ENCODE data around the gene MRPL42. TPM values are rescaled to one million over a fixed set of nuclear protein-coding genes. Genes with fewer than 3 reads are reported as not detected.

Gene MRPL42
- total RNA-seq (2021) (52.8 and 61.0 TPM in 2 replicates), Bru-seq, nascent RNA (percentile 86 among the genes with signal in this experiment), BruChase-seq, experiment 1, labeled RNA remaining after a 2-hour chase (percentile 76 among the genes with signal in this experiment), BruChase-seq, experiment 2, labeled RNA remaining after a 6-hour chase (percentile 82 among the genes with signal in this experiment)
- long read RNA-seq, full-length matches to known transcripts: 138 of 158 reads
- long read RNA-seq, partial matches to known transcripts: 12 of 158 reads
- long read RNA-seq, other reads (novel, unspliced or antisense): 8 of 158 reads

DNA sequence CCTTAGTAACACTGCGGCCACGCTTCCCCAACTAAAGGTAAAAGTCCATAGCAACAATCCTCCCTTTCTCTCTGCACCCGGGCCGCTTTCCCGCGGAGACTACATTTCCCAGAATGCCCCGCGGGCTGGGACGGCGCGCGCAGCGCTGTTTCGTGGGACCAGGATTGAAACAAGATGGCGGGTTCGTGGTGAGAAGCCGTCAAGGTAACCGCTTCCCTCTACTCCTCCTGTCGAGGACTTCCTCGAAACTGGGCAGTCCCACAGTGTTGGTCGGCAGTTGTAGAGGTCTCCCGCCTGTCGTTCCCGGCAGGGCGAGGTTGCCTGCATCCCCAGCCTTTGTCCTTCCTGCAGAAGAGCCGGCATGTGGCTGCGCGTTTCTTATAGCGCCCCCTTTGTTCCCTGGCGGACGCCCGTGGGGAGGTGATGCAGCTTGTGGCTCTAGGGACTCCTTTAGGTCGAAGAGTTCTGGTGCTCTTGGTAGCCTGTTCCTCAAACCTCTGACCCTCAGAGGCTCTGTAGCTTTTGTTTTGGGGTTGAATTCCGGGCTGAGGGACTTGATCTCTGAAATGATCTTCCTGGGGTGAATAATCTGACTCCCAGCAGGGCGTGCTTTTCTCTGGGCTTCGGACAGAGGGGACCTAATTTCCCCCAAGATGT lies at the start of gene MRPL42:
MRPL42 (plus strand) TSS at position 164 of the 657 bp plus-strand sequence. CDS start 1,772 bp downstream, outside the sequence.
- TF ChIP-seq, protein P1, sequence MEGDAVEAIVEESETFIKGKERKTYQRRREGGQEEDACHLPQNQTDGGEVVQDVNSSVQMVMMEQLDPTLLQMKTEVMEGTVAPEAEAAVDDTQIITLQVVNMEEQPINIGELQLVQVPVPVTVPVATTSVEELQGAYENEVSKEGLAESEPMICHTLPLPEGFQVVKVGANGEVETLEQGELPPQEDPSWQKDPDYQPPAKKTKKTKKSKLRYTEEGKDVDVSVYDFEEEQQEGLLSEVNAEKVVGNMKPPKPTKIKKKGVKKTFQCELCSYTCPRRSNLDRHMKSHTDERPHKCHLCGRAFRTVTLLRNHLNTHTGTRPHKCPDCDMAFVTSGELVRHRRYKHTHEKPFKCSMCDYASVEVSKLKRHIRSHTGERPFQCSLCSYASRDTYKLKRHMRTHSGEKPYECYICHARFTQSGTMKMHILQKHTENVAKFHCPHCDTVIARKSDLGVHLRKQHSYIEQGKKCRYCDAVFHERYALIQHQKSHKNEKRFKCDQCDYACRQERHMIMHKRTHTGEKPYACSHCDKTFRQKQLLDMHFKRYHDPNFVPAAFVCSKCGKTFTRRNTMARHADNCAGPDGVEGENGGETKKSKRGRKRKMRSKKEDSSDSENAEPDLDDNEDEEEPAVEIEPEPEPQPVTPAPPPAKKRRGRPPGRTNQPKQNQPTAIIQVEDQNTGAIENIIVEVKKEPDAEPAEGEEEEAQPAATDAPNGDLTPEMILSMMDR (conservative IDR thresholded peaks at IDR 0.05): peak; percentile 78
- no peak for TF ChIP-seq EZH2 (IDR thresholded peaks at IDR 0.05; ENCODE audit: low read depth)
- no peaks in the 10 kb centered on the region for H3F3A ChIP-seq (ENCODE audit: insufficient read depth, low read depth)
- H3K9me2 ChIP-seq (ENCODE audit: insufficient read depth): no peaks in the 10 kb centered on the region
- H3K4me1 ChIP-seq (replicated peaks; ENCODE audit: insufficient read depth): peaks cover 20% of the 10 kb centered on the region; the same call in 1 of the 2 replicates
- H3K9me3 ChIP-seq (ENCODE audit: insufficient read depth, low read depth): no peaks in the 10 kb centered on the region
- H3K27me3 ChIP-seq (ENCODE audit: insufficient read depth, low read depth): no peaks in the 10 kb centered on the region
- intact Hi-C loops (cut with micrococcal nuclease; ENCODE audit: unreplicated experiment): loop anchor here (1.0 kb wide), 1 partner anchor 25 kb away; no protein-coding TSS in a partner anchor
- DNase-seq: peak; percentile 75 to 88
- H3K4me3 ChIP-seq: peak within 1 kb of the TSS; percentile 87
- peak within 1 kb of the TSS; percentile 89 for H2AFZ ChIP-seq
- H3K79me2 ChIP-seq (ENCODE audit: low read depth): peaks cover 39% of the 10 kb centered on the region
- no peaks in the 10 kb centered on the region for H4K20me1 ChIP-seq (ENCODE audit: insufficient read depth)
- TSS peak; percentile 76 for BruUV-seq (replicated peaks)
- CTCF ChIA-PET: interaction anchor here (0.5 to 1.4 kb wide), 2 partner anchors 21 to 635 kb away, joined by 3 to 9 read pairs; no protein-coding TSS in a partner anchor
- H3K36me3 ChIP-seq (ENCODE audit: low read depth): peaks cover 14% of the 10 kb centered on the region; the same call in 1 of the 2 replicates
- POLR2A ChIA-PET (ENCODE audit: unreplicated experiment): interaction anchor here (0.6 kb wide), 1 partner anchor 588 kb away, joined by 3 read pairs; no protein-coding TSS in a partner anchor
- H3K4me2 ChIP-seq: peak within 1 kb of the TSS; percentile 93
- H3K27ac ChIP-seq: peak within 1 kb of the TSS; percentile 88

DNA sequence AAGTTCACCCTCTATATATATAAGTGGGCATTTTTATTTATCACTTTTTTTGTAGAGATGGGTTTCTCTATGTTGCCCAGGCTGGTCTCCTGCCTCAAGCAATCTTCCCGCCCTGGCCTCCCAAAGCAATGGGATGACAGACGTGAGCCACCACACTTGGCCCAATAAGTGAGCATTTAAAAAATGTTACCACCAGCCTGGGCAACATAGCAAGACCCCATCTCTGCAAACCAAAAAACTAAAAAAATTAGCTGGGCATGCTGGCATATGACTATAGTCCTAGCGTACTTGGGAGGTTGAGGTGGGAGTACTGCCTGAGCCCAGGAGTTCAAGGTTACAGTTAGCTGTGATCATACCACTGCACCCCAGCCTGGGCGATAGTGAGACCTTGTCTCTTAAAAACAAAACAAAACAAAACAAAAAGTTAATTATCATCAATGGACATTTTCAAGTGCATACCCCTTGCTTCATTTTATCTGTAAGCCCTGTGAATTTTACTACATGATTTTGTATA lies 49.3 kb upstream of the MRPL42 start:
- H4K20me1 ChIP-seq (ENCODE audit: insufficient read depth): peaks cover 73% of the 10 kb centered on the region
- ChIA-PET CTCF (no interaction called here), POLR2A (ENCODE audit: unreplicated experiment) (no interaction called here)
- TF ChIP-seq, protein P1 (conservative IDR thresholded peaks at IDR 0.05): no peak
- no peak for TF ChIP-seq EZH2 (IDR thresholded peaks at IDR 0.05; ENCODE audit: low read depth)
- no peaks in the 10 kb centered on the region for H3K4me1 ChIP-seq (replicated peaks; ENCODE audit: insufficient read depth)
- no peaks in the 10 kb centered on the region for H3K27me3 ChIP-seq (ENCODE audit: insufficient read depth, low read depth)
- no peak overlapping the region for H2AFZ ChIP-seq
- no peaks in the 10 kb centered on the region for H3K9me2 ChIP-seq (ENCODE audit: insufficient read depth)
- no peaks in the 10 kb centered on the region for H3K9me3 ChIP-seq (ENCODE audit: insufficient read depth, low read depth)
- no TSS peak for BruUV-seq (replicated peaks)
- peaks cover 13% of the 10 kb centered on the region; the same call in 1 of the 2 replicates for H3F3A ChIP-seq (ENCODE audit: insufficient read depth, low read depth)
- no peak overlapping the region for H3K4me2 ChIP-seq
- intact Hi-C loops (cut with micrococcal nuclease; ENCODE audit: unreplicated experiment): loop anchor here (5.0 kb wide), 1 partner anchor 631 kb away; no protein-coding TSS in a partner anchor
- H3K36me3 ChIP-seq (ENCODE audit: low read depth): no peaks in the 10 kb centered on the region
- peaks cover 97% of the 10 kb centered on the region for H3K79me2 ChIP-seq (ENCODE audit: low read depth)
- no peak overlapping the region for H3K4me3 ChIP-seq
- DNase-seq: no peak
- H3K27ac ChIP-seq: no peak overlapping the region

DNA sequence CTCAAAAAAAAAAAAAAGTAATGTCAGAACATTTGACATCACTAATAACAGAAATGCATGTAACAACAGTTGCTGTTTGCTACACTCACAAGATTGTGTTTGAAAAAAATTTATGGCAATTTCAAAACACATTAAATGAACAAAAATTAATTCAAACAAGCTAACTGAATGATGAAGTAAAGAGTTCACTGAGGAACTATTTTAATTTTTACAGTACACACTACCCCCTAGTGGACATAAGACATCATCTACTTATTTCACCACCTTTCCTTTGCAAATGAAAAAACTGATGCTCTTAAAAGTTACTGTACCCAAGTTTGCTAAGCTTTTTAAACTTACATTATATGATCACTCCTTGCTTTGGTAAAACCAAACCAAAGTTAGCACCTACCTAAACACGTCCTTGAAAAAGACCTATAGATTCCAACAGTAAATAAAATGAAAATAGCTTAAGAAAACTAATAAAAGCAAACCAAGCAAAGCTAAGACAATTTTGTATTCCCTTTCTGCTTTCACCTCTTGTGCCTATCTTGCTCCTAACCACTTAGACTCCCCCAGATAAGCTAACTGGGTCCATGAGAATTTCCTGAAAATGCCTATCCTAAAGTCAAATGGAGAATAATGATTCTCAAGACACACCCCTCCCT lies 47.8 kb upstream of the MRPL42 start:
- Histone ChIP-seq H2AFZ (no peak overlapping the region), H3F3A (ENCODE audit: insufficient read depth, low read depth) (peaks cover 16% of the 10 kb centered on the region; the same call in 1 of the 2 replicates), H3K79me2 (ENCODE audit: low read depth) (peaks cover 97% of the 10 kb centered on the region), H3K27me3 (ENCODE audit: insufficient read depth, low read depth) (no peaks in the 10 kb centered on the region), H3K27ac (no peak overlapping the region), H4K20me1 (ENCODE audit: insufficient read depth) (peaks cover 80% of the 10 kb centered on the region), H3K9me2 (ENCODE audit: insufficient read depth) (no peaks in the 10 kb centered on the region), H3K4me1 (replicated peaks; ENCODE audit: insufficient read depth) (no peaks in the 10 kb centered on the region), H3K4me3 (no peak overlapping the region), H3K9me3 (ENCODE audit: insufficient read depth, low read depth) (no peaks in the 10 kb centered on the region), H3K4me2 (no peak overlapping the region), H3K36me3 (ENCODE audit: low read depth) (no peaks in the 10 kb centered on the region)
- TF ChIP-seq, protein P1 (conservative IDR thresholded peaks at IDR 0.05): peak; percentile 79
- TF ChIP-seq EZH2 (IDR thresholded peaks at IDR 0.05; ENCODE audit: low read depth): no peak
- no TSS peak for BruUV-seq (replicated peaks)
- CTCF ChIA-PET: interaction anchor here (0.6 to 1.3 kb wide), 7 partner anchors 8 to 762 kb away, joined by 3 to 8 read pairs (median 4); no protein-coding TSS in a partner anchor
- POLR2A ChIA-PET (ENCODE audit: unreplicated experiment): no interaction called here
- intact Hi-C loops (cut with micrococcal nuclease; ENCODE audit: unreplicated experiment): loop anchor here (1.0 to 5.0 kb wide), 2 partner anchors 432 to 632 kb away; no protein-coding TSS in a partner anchor
- DNase-seq: peak in 1 of 2 experiments; percentile 46

Data from PC-9 (cell line).